ENCODE data around the gene TBX2. TPM values are rescaled to one million over a fixed set of nuclear protein-coding genes. Genes with fewer than 3 reads are reported as not detected.

The TBX2 gene
- total RNA-seq, 3 donors from 2014 or later = 6.6 to 9.0 (median 8.2) TPM

DNA sequence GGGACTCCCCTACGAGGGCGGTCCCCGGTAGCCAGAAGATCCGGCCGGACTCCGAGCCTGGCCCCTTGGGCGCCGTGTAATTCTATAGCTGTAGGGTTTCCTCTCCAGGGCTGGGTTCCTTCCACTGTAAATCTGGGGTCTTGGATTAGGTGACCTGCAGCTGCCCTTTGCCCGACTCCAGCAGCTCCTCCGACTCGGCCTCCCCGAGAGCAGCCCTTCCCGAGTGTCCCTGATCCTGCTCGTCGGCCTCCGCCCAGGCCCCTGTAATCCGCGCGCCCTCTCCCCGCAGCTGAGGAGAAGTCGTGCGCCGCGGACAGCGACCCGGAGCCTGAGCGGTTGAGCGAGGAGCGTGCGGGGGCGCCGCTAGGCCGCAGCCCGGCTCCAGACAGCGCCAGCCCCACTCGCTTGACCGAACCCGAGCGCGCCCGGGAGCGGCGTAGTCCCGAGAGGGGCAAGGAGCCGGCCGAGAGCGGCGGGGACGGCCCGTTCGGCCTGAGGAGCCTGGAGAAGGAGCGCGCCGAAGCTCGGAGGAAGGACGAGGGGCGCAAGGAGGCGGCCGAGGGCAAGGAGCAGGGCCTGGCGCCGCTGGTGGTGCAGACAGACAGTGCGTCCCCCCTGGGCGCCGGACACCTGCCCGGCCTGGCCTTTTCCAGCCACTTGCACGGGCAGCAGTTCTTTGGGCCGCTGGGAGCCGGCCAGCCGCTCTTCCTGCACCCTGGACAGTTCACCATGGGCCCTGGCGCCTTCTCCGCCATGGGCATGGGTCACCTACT, 5.5 kb downstream of the TBX2 start:
- no peaks in the 10 kb centered on the region for H3K9me3 ChIP-seq
- DNase-seq (peak in 1 of 3 donors; percentile 45), ATAC-seq (no peak)
- intact Hi-C loops (cut with DNase I, micrococcal nuclease) = loop anchor here in 1 of 2 donors (10.0 kb wide), 1 partner anchor 400 kb away; no protein-coding TSS in a partner anchor
- TF ChIP-seq, protein P1, sequence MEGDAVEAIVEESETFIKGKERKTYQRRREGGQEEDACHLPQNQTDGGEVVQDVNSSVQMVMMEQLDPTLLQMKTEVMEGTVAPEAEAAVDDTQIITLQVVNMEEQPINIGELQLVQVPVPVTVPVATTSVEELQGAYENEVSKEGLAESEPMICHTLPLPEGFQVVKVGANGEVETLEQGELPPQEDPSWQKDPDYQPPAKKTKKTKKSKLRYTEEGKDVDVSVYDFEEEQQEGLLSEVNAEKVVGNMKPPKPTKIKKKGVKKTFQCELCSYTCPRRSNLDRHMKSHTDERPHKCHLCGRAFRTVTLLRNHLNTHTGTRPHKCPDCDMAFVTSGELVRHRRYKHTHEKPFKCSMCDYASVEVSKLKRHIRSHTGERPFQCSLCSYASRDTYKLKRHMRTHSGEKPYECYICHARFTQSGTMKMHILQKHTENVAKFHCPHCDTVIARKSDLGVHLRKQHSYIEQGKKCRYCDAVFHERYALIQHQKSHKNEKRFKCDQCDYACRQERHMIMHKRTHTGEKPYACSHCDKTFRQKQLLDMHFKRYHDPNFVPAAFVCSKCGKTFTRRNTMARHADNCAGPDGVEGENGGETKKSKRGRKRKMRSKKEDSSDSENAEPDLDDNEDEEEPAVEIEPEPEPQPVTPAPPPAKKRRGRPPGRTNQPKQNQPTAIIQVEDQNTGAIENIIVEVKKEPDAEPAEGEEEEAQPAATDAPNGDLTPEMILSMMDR (IDR thresholded peaks at IDR 0.05) = no peak
- H3K4me3 ChIP-seq = no peak overlapping the region
- peaks cover 23% of the 10 kb centered on the region for H3K4me1 ChIP-seq (ENCODE audit: low read depth)
- no peaks in the 10 kb centered on the region for H3K36me3 ChIP-seq (ENCODE audit: low read depth)

DNA sequence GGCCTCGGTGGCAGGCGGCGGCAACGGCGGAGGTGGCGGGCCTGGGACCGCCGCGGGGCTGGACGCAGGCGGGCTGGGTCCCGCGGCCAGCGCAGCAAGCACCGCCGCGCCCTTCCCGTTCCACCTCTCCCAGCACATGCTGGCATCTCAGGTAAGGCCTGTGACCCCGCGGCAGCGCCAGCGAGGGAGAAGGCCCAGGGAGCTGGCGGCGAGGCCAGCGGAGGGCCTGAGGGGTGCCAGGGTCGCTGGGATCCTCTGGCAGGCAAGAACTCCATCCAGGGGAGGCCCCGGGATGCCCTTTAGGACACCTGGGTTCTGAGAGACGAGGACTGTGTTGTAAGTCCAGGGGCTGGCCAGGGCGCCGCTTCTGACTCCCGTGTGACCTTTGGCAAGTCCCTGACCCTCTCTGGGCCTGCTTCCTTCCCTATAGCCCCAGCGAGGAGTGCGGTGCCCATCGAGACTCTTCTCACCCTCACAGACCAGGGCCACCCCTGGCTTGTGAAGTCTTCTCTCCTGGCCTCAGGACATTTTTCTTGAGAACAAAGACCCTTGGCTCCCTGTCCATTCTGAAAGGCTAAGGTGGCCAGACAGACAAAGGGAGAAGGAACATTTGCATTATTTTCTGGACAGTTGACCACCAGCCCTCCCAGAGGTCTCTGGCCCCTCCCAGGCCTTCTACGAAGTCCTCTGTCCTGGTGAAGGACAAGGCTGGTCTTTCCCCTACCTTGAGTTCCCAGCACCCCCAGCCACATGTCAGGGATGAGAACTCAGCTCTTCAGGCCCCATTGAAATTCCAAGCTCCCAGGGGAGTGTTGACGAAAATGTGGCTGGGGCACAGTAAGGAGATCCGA, 6.3 kb downstream of the TBX2 start:
- Histone ChIP-seq H3K4me3 (no peak overlapping the region), H3K4me1 (ENCODE audit: low read depth) (peaks cover 28% of the 10 kb centered on the region), H3K36me3 (ENCODE audit: low read depth) (no peaks in the 10 kb centered on the region), H3K9me3 (no peaks in the 10 kb centered on the region)
- ATAC-seq (no peak), DNase-seq (peak in 2 of 3 donors; percentile 20 to 35)
- intact Hi-C loops (cut with DNase I, micrococcal nuclease) = loop anchor here in 1 of 2 donors (10.0 kb wide), 1 partner anchor 401 kb away; no protein-coding TSS in a partner anchor
- TF ChIP-seq, protein P1 (IDR thresholded peaks at IDR 0.05) = no peak

DNA sequence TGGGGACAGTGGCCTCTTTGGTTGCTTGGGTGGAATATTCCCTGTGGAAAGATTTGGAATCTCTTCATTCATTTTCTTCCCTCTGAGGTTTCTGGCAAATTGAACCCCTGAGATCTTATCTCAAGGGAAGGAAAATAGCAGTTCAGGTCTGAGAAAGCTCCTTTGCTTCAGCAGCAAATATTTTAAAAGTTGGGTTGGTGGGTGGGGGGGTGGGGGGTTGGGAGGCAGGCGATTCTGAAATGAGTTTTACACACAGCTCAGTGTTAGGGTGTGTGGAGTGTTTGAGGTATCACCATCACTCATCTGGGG, 6.8 kb downstream of the TBX2 start:
- H3K4me1 ChIP-seq (ENCODE audit: low read depth) = peaks cover 28% of the 10 kb centered on the region
- H3K9me3 ChIP-seq = no peaks in the 10 kb centered on the region
- ATAC-seq (no peak), DNase-seq (no peak)
- TF ChIP-seq, protein P1 (IDR thresholded peaks at IDR 0.05) = no peak
- intact Hi-C loops (cut with DNase I, micrococcal nuclease) = loop anchor here in 1 of 2 donors (10.0 kb wide), 1 partner anchor 402 kb away; no protein-coding TSS in a partner anchor
- H3K4me3 ChIP-seq = no peak overlapping the region
- no peaks in the 10 kb centered on the region for H3K36me3 ChIP-seq (ENCODE audit: low read depth)

DNA sequence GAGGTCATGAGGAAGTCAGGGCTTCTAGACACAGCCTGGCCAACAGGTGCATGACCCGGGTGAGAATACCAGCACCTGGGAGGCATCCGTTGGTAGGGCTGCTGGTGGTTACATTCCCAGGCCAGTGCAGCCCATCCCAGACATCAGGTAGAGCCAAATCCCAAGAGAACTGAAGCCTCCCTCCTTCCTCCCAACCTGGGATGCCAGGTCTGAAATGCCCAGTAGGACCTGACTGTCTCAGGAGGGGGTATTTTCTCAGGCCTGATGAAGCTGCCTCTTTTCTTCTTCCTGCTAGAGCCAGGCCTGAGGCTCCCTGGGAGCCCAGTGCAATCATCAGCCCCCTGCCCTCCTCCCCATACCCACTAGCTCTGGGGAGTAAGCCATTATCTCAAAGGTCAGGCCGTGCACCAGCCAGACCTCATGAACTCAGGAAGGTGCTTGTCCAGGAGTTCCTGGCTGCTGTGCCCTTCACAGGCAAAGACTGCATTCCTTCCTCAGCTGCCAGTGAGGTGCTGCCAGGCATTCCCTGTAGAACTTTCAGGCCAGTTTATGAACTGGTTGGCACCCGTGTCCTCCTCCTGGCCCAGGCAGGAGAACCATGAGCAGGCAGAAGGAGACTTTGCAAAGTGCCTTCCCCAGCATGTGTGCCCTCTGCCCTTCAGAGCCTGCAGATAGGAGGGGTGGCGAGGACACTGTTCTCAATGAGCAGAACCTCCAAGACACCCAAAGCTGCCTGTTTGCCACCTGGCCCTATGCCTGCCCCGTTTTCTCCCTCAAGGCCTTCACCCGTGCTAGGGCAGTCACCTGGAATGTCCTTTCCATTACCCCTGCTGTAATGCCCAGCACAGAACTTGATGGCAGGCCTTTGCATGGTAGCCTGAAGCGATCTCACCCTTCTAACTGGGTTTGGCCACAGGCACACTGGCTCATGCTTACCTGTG, 7.6 kb downstream of the TBX2 start:
- Histone ChIP-seq H3K36me3 (ENCODE audit: low read depth) (no peaks in the 10 kb centered on the region), H3K9me3 (no peaks in the 10 kb centered on the region), H3K4me3 (no peak overlapping the region), H3K4me1 (ENCODE audit: low read depth) (peaks cover 32% of the 10 kb centered on the region)
- DNase-seq (peak in 2 of 3 donors; percentile 4 to 19), ATAC-seq (no peak)
- TF ChIP-seq, protein P1 (IDR thresholded peaks at IDR 0.05) = no peak
- intact Hi-C loops (cut with DNase I, micrococcal nuclease) = loop anchor here in 1 of 2 donors (10.0 kb wide), 1 partner anchor 402 kb away; no protein-coding TSS in a partner anchor
